GM19099 (cell line): Measurements from ENCODE around the gene CFAP97D1.

Experiments
- POLR2A ChIP-seq: IDR thresholded peaks from 3 replicates; pipeline ENCODE4 v1.6.1; 2011; ENCODE audit warnings: low read depth; ENCODE audit not compliant: insufficient read length; ENCODE audit errors: extremely low read depth

The CFAP97D1 gene

GRCh38 chr17:43779145-43780125, 800 bp upstream of the CFAP97D1 start:
- TF ChIP-seq POLR2A = no peak

GRCh38 chr17:43782913-43783680, 2.9 kb downstream of the CFAP97D1 start:
- no peak for TF ChIP-seq POLR2A

DNA sequence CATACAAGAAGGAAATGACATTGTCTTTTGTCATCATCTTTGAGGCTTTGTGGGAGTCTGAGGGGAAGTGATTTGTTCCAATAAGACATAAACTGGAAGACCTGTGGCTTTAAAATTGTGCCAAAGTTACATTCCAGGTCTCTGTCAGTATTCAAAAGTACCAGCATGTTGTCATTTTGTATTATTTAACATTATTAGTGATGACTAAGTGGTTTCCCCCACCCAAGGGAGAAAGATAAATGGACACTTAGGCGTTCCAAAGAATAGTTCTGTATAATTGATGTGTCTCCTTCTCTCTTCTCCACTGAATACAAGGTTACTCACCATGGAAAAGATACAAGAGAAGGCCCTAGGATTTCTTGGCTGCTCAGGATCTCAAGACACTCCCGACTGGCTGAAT, 3.8 kb downstream of the CFAP97D1 start:
- no peak for TF ChIP-seq POLR2A

- TF ChIP-seq POLR2A = no peak
Measured at GRCh38 chr17:43784628-43785101, 4.4 kb downstream of the CFAP97D1 start.

DNA sequence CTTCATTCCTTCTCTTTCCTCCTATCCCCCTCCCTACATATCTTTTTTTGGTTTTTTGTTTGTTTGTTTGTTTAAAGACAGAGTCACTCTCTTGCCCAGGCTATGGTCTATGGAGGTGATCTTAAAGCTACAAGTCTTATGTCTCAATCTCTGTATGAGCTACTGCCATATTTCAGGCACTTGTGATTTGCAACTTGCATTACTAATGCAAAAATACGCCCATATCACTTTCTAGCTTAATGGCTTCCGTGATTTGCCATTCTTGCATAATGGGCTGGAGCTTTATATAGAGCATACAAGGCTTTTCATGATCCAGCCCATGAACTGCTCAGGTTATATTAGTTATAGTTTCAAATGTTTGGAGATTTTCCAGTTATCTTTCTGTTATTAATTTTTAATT, 7.5 kb downstream of the CFAP97D1 start:
- TF ChIP-seq POLR2A = no peak

DNA sequence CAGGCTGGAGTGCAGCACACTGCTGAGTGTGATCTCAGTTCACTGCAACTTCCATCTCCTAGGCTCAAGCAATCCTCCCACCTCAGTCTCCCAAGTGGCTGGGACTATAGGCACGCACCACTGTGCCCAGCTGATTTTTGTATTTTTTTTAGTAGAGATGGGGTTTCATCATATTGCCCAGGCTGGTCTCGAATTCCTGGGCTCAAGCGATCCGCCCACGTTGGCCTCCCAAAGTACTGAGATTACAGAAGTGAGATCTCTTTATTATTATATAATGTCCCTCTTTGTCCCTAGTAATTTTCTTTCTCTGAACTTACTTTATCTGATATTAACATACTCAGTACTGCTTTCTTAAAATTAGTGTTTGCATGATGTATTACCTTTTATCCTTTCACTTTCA, 8.3 kb downstream of the CFAP97D1 start:
- TF ChIP-seq POLR2A = no peak

GRCh38 chr17:43789482-43789881, 9.2 kb downstream of the CFAP97D1 start:
- no peak for TF ChIP-seq POLR2A

DNA sequence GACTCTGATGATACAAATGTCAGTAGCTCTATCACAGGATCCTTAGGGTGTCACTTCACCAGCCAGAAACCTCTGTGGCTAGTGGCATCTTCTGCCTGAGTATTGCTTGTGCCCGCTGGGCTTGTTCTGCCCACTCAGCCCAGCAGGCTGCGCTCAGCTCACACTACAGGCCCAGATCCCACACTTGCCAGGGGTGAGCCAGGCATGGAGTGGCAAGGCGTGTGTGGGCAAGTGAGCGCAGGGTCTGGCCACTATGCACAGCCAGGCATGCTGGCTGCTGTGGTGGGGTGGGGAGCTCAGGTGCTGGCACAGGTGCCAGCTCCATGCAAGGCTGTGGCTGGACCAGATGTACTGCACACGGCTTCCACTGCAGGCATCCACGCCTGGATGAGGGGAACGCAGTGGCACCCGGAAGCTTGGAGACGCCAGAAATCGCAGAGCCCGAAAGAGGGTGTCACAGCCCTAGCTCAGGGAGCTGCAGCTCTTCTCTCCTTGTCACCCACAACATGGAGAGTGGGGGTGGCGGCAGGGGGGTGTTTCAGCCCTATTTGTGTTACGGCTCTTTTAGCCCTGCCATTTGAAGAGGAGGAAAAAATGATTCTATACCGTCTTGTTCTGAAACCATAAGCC, 10.2 kb downstream of the CFAP97D1 start:
- no peak for TF ChIP-seq POLR2A

- no peak for TF ChIP-seq POLR2A
Measured at GRCh38 chr17:43791589-43791988, 11.4 kb downstream of the CFAP97D1 start.

DNA sequence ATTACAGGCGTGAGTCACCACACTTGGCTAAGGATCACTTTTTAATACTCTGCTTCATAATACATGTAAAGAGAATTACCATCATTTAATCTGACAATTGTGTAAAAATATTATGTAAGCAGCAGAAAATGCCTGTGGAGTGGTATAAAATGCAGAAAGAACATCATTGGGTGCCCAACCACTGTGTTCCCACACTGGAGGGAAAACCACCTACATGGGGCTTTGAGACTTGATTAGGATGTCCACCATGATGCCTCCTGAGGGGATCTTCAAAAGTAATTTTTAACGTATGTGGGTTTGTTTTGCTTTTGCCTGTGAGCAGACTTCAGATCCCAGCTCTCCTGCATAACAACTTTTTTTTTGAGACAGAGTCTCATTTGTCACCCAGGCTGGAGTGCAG, 18.8 kb downstream of the CFAP97D1 start:
- TF ChIP-seq POLR2A = no peak

GRCh38 chr17:43800736-43801135, 20.5 kb downstream of the CFAP97D1 start:
- TF ChIP-seq POLR2A = no peak

GRCh38 chr17:43801844-43802243, 21.6 kb downstream of the CFAP97D1 start:
- no peak for TF ChIP-seq POLR2A

DNA sequence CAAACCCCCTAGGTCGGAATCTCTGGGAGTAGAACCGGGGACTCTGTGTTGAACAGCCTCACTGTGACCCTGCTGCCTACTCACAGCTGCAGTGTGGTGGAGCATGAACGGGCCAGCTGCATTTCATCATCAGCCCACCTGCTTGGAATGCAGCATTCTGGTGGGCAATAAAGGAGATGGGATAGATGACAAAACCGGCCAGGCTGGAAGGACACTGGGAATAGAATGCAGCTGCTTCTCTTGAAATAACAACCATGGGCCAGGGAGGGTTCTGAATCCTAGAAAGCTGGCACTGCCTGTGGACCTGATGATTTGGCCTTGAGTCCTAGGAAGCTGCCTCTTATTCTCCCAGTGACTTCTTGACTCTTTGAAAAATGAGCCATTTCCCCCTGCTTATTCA, 23.5 kb downstream of the CFAP97D1 start:
- no peak for TF ChIP-seq POLR2A

GRCh38 chr17:43805117-43805516, 24.9 kb downstream of the CFAP97D1 start:
- no peak for TF ChIP-seq POLR2A

DNA sequence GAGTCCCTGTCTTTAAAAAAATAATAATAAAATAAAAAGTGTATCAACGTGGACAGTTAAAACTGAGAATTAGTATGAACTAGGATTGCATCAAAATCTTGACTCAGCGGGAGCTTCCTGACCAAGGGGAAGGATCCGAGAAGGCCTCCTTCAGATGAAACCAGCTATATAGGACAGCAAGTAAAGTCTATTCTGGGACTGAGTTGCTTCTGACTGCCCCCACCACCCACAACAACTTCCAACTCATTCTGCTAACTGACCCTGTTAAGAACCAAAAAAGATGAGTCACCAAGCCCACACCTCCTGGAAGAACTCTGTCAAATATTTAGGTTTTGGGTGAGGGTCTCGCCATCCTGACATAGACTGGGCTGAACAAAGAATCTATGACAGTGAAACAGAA, 27.8 kb downstream of the CFAP97D1 start:
- no peak for TF ChIP-seq POLR2A

DNA sequence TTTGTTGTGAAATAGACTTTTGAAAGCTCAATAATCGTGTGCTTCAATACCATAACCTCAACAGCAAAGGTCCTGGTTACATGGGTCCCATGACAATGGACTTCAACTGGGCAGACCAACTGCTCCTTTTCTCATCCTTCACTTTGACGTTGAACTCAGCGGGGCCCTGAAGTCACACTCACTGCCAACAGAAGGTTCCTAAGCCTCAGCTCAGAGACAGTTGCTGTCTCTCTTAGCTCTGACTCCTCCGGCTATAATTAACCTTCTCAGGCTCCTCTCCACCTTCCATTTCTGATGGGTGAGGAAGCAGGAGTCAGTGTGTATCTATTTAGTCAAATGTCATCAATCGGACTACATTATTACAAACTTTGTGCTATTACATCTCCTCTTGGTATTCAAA, 28.9 kb downstream of the CFAP97D1 start:
- TF ChIP-seq POLR2A = no peak

GRCh38 chr17:43810226-43810715, 30.0 kb downstream of the CFAP97D1 start:
- TF ChIP-seq POLR2A = no peak
